PFSK-1 (cell line): ENCODE data around the gene ADAMTS16.

Source experiments
- POLR2AphosphoS5 ChIP-seq: IDR thresholded peaks from 2 replicates; pipeline ENCODE4 v1.6.1; 2012; ENCODE audit warnings: low read depth, mild to moderate bottlenecking, control low read depth, low read length, moderate library complexity
- REST ChIP-seq, 2 experiments: IDR thresholded peaks; 2 replicates each; pipeline versions ENCODE4 v1.6.1 to v1.8.0; 2011 to 2012; ENCODE audit warnings: low read depth in 2 of 2, low read length in 2 of 2, control low read depth in 1 of 2, inconsistent platforms in 1 of 2, mild to moderate bottlenecking in 1 of 2, moderate library complexity in 1 of 2; ENCODE audit not compliant: insufficient read depth in 1 of 2
- SIN3A ChIP-seq: IDR thresholded peaks from 2 replicates; pipeline ENCODE4 v1.6.1; 2012; ENCODE audit warnings: mild to moderate bottlenecking, low read length, moderate library complexity, borderline replicate concordance; ENCODE audit not compliant: insufficient read depth
- TAF1 ChIP-seq: IDR thresholded peaks from 2 replicates; pipeline ENCODE4 v1.6.1; 2012; ENCODE audit warnings: low read length, control low read depth, borderline replicate concordance; ENCODE audit not compliant: insufficient read depth

GRCh38 chr5:5293029-5293428 is 152.9 kb downstream of the ADAMTS16 start:
- TF ChIP-seq REST (IDR thresholded peaks at IDR 0.05; ENCODE audit: insufficient read depth in 1 of 2, low read depth in 2 of 2, low read length in 2 of 2) (no peak), POLR2AphosphoS5 (no peak), SIN3A (no peak), TAF1 (no peak)
